ENCODE measurements around the gene S1PR1.

GRCh38 chr1:101242324-101243050 is 5.7 kb downstream of the S1PR1 start:
- TF ChIP-seq, protein P1, sequence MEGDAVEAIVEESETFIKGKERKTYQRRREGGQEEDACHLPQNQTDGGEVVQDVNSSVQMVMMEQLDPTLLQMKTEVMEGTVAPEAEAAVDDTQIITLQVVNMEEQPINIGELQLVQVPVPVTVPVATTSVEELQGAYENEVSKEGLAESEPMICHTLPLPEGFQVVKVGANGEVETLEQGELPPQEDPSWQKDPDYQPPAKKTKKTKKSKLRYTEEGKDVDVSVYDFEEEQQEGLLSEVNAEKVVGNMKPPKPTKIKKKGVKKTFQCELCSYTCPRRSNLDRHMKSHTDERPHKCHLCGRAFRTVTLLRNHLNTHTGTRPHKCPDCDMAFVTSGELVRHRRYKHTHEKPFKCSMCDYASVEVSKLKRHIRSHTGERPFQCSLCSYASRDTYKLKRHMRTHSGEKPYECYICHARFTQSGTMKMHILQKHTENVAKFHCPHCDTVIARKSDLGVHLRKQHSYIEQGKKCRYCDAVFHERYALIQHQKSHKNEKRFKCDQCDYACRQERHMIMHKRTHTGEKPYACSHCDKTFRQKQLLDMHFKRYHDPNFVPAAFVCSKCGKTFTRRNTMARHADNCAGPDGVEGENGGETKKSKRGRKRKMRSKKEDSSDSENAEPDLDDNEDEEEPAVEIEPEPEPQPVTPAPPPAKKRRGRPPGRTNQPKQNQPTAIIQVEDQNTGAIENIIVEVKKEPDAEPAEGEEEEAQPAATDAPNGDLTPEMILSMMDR (IDR thresholded peaks at IDR 0.05) = no peak
- TF ChIP-seq EZH2phosphoT487 (IDR thresholded peaks at IDR 0.05) (no peak), EZH2 (IDR thresholded peaks at IDR 0.05) (no peak)
